Epithelial cell of proximal tubule (primary cell): ENCODE measurements around the gene TMUB2. TPM values are rescaled to one million over a fixed set of nuclear protein-coding genes. Genes with fewer than 3 reads are reported as not detected.

Source experiments
- DNase-seq: peaks from one replicate; pipeline ENCODE4 v3.0.0-alpha.2; 2011; ENCODE audit warnings: low read depth
- H3K4me3 ChIP-seq: 2 replicates; pipeline ENCODE4 v1.5.1; 2011; ENCODE audit warnings: low read depth, mild to moderate bottlenecking, low read length
- CTCF ChIP-seq: conservative IDR thresholded peaks from 2 replicates; pipeline ENCODE4 v1.5.1; 2012; ENCODE audit warnings: low read depth, mild to moderate bottlenecking, low read length
- total RNA-seq: library from RNA; depleted of rRNA; stranded (reverse); fragments of >200 nt; gene quantifications from 2 replicates; pipeline ENCODE4 v1.2.3, GENCODE V29; 2015

Gene TMUB2
- total RNA-seq, 1 donor from 2014 or later, result 26.3 TPM

DNA sequence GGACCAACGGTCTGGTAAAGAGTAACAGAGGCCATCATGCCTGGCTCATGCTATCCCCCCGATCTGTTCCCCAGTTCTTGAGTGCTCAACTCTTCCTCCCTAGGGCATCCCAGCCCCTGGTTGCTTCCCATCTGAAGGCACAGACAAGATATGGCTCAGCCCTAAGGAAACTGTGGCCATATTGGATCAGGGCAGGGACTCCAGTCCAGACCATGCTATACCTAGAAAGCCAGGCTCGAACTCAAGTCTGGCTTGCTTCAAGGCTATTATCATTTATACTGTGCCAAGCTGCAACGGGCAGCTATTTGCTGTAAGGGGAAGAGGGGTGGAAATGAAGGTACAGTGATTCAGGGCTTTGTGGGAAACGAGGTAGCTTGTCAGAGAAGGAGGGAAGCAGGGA is 29.9 kb downstream of the TMUB2 start:
- no peak for DNase-seq
- H3K4me3 ChIP-seq, result no peak overlapping the region
- no peak for TF ChIP-seq CTCF

DNA sequence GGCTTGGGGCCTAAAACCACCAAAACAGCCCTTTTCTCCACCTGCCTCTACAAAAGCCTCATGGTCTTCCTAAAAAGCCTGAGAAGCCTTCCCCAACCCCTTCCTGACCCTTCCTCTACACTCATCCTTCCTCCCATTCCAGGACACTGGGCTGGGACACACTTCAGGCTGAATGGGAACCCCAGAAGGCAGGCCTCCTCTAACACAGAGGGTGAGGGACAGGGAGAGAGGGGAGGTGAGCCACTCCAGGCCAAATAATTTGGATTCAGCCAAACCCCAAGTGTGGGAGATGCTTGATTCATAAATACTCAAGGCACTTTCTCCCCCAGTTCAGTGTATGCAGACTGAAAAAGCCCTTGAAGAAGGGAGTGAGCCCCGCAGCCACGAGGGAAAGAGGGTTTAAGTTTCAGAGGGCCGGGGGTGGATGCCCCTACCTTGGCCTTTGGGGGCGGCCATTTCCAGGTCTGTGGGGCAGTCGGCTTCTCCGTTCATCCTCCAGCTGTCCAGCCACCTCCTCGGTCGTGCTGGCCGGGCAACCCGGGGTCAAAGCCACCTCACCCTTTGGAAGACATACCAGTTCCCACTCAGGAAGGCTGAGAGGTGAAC is 31.1 kb downstream of the TMUB2 start:
- peak overlapping the region; percentile 66 for H3K4me3 ChIP-seq
- no peak for TF ChIP-seq CTCF
- no peak for DNase-seq

DNA sequence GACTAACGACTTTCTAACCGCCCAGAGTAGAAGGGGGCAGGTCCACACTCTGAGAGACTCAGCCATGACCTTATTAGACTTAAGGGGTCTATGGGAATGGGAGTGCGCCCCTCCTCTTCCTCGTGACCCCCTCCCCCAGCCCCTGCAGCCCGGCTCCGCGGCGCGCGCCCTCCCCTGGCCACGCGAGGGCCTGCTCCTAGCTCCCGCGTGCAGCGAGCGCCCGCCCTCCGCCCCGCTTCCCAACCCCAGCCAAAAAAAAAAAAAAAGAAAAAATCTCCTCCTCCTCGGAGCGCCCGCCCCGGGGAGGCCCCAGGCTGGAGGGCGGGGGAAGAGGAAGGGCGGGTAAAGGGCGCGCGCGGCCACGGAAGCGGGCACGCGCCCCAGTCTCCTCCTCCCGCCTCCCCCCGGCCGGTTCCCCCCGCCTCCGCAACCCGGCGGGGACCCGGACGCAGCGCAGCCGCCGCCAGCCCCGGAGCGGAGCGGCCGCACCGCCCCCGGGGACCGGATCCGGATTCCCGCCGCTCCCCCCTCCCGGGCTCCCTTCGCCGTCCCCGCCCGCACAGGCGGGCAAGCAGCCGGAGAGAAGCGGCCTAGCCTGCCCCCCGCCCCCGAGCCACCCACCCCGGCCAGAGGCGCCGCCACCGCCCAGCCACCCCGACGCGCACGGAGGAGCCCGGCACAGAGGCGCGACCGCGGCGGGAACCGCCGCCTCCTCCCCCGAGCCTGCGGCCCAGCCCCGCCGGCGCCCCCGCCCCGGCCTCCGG is 31.8 kb downstream of the TMUB2 start:
- H3K4me3 ChIP-seq, result peak overlapping the region; percentile 66
- DNase-seq, result no peak
- peak; percentile 58 for TF ChIP-seq CTCF

DNA sequence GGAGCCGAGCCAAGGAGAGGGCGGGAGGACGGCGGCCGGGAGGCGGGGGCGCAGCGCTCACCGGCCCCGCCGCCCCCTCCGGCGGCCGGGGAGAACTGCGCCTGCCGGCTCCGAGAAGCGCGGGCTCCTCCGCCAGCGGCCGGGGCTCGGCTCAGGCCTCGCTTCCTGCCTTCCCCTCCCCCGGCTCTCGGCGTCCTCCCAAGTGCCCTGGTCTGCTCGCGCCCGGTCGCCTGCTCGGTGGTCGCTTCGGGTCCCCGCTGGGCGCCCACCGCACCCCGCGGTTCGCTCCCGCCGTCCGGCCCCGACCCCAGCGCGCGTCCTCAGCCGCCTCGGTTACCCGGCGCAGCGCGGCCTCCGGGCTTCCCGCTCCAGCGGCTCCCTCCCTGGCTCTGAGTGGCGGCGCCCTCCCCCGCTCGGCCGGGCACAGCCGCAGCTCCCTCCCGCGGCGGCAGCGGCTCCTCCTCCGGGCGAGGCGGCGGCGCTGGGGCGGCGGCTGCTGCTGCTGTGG is 32.4 kb downstream of the TMUB2 start:
- DNase-seq, result no peak

DNA sequence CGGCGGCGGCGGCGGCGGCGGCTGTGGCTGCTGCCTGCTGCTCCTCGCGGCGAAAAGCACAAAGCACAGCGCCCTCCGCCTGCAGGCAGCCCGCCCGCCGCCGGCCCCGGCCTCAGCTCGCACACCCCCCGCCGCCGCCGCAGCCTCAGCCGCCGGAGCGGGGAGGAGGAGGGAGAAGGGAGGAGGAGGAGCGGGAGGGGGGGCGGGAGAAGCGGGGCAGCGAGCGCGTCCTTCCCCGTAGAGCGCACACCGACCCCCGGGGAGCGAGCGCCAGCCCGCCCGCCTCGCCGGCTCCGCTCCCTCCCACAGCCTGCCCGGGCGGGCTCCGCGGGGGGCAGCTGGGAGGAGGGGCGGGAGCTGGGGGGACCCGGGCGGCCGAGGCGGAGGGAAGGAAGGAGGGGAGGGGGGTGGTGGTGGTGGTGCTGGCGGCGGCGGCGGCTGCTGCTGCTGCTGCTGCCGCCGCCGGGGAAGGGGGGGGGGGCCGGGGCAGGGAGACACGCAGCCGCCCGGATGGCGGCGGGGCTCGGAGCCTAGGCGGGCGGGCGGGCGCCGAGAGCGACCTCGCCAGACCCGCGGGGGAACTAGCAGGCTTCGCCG is 32.9 kb downstream of the TMUB2 start, which contains the start of gene UBTF:
TSS of gene UBTF (minus strand) at position 60 of the 597 bp plus-strand sequence. CDS start 1,446 bp downstream, outside the sequence.
- TF ChIP-seq CTCF, result no peak
- no peak for DNase-seq

More for the DNA sequence above, 32.4 kb downstream of the TMUB2 start:
- peak overlapping the region; percentile 66 for H3K4me3 ChIP-seq
- TF ChIP-seq CTCF, result peak; percentile 28

DNA sequence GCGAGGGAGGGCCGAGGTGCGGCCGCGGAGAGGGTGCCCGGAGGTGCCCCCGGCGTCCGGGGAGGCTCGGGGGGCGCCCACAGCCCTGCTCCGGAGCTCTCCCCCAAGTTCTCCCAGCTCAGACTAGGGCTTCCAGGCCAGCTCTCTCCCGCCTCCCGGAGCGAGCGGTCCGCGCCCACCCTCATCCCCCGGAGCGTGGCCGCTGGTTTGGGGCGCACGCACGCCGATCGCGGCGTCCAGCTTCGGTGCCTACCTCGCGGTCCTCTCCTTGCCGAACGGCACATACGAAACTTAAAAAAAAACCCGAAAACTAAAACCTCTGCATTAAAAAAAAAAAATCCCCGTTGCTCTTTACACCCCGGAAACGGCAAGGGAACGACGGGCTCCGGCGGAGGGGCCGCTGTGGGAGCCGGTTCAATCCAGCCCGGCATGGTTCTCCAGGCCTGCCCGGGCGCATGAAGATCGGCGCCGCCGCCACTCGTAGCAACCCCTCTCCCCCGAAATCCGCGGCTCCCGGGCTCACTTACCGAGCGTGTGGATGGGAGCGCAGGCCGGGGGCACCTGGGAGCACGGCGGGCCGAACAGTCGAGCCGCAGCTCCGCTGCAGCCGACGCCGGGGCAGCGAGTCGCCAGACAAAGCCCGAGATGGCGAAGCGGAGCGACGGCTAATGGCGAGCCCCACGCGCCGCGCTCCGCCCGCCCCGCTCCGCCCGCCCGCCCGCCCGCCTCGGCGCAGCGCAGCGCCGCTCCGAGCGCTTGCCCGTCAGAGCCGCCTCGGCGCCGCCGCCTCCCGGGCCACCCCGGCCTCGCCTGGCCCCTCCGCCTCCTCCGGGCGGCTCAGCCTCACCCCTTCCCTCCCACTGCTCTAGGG is 33.7 kb downstream of the TMUB2 start:
- no peak for TF ChIP-seq CTCF
- no peak for DNase-seq
- peak overlapping the region; percentile 89 for H3K4me3 ChIP-seq

More for the DNA sequence above, 32.9 kb downstream of the TMUB2 start, which contains the start of gene UBTF:
- H3K4me3 ChIP-seq, result peak within 1 kb of the TSS; percentile 89
